ENCODE data around the gene TRPV3.

TRPV3 gene

DNA sequence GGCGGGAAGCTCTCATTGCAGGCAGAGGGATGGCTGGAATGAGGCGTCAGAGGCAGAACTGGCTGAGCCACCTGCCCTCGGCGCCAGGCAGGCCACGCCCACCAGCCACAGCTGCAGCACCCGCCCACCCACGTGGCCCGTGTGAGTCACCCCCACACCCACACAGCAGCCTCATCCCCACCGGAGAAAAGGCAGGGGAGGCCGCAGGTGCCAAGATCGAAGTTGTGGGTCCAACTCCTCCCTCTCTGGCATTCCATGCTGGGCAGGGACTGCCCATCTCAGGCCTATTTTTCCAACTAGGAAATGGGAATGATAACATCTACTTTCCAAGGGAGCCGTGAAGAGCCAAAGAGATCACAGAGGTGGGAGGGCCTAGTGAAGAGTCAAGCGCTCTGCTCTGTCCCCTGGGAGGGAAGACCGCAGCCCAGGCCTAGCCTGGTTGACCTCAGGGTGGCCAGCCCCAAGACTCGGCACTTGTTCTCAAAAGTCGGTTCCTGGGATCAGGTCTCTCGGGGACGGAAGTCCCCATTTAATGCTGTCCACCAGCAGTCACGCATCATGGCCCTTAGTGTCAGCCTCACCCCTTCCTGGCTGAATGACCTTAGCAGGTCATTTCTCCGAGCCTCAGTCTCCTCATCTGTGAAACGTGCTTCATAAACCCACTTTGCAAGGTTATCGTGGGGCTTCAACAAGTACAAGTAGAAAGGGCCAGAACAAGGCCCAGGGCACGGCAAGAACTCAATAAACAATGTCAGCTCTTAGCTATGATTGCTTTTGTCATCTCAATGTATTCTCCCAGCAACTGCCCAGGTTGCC lies at the start of gene TRPV3:
Gene TRPV3, minus strand, starts transcription at position 45 of the 816 bp plus-strand sequence. CDS start 2,962 bp downstream, outside the sequence.
- Mint-ChIP-seq H3K36me3 (no peaks in the 10 kb centered on the region), H3K4me3 (no peak within 1 kb of the TSS), H3K27me3 (no peaks in the 10 kb centered on the region), H3K27ac (no peak within 1 kb of the TSS), H3K9me3 (no peaks in the 10 kb centered on the region), H3K4me1 (peaks cover 8% of the 10 kb centered on the region)

DNA sequence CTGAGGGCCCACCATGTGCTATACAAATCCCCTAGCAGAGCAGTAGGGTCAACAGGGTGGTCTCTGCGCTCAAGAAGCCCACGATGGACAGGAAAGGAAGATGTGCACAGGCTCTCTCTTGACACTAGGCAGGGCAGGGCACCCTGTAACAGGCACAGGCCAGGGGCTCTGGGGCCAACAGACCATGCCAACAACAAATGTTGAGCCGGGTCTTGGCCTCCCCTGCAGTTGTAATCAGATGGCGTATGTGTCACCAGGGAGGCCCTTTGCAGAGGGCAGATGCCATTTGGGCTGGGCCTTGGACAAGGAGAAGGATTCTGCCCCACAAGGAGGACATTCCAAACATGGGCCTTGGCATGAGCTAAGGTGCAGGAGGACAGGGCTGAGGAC lies 46.3 kb upstream of the TRPV3 start:
- Mint-ChIP-seq H3K27me3 (no peaks in the 10 kb centered on the region), H3K9me3 (no peaks in the 10 kb centered on the region), H3K27ac (no peak overlapping the region), H3K4me1 (no peaks in the 10 kb centered on the region), H3K36me3 (peaks cover 6% of the 10 kb centered on the region), H3K4me3 (no peak overlapping the region)

DNA sequence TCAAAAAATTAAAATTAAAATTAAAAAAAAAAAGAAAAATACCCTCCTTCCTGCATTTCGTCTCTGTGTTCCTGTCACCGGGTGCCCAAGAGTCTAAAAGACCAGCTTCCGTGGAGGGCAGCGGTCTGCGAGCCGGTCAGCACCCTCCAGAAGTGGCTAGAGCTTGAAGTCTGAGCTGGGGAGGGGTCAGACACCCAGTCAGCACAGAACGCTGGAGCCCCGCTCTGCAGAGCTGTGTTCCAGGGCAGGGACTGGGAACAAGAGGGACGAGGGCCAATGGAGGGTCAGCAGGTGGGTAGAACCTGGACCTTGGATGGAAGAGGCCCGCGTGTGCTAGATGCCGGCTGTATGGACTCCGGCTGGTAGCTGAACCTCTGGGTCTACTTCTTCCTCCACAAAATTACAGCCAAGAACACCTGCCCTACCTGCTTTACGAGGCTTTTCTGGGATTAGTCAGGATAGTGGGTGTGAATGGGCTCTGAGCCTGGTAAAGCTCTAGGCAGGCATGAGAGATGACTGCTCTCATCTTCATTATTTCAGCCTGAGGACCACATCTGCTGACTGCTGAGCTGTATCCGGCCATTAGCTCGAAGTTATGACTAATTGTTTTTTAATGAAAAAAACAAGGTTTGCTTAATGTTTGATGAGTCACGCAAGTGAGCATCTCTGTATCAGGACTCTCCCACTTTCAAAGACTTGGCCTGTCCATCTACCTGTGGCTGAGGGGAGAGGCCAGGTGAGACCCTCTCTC lies 45.7 kb upstream of the TRPV3 start:
- Mint-ChIP-seq H3K4me3 (no peak overlapping the region), H3K9me3 (no peaks in the 10 kb centered on the region), H3K27me3 (no peaks in the 10 kb centered on the region), H3K36me3 (peaks cover 4% of the 10 kb centered on the region), H3K4me1 (no peaks in the 10 kb centered on the region), H3K27ac (no peak overlapping the region)

DNA sequence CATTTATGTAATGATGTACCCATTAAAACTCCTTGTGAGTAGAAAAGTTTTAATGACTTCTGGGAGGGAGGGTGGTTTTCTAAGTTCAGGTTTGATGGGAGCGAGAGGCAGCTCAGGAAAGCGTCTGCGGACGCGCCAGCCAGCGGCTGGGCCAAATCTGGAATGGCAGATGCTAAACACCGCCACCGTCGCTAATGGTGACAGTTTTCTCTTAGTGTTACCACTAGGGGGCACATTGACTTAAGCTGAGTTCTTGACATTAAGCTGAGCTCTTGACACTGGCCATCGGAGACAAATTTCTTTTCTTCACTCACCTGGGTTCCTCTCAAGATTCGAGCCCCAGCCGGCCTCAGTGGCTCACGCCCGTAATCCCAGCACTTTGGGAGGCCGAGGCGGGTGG lies 44.9 kb upstream of the TRPV3 start:
- Mint-ChIP-seq H3K4me3 (no peak overlapping the region), H3K27me3 (no peaks in the 10 kb centered on the region), H3K36me3 (peaks cover 3% of the 10 kb centered on the region), H3K4me1 (no peaks in the 10 kb centered on the region), H3K9me3 (no peaks in the 10 kb centered on the region), H3K27ac (no peak overlapping the region)

DNA sequence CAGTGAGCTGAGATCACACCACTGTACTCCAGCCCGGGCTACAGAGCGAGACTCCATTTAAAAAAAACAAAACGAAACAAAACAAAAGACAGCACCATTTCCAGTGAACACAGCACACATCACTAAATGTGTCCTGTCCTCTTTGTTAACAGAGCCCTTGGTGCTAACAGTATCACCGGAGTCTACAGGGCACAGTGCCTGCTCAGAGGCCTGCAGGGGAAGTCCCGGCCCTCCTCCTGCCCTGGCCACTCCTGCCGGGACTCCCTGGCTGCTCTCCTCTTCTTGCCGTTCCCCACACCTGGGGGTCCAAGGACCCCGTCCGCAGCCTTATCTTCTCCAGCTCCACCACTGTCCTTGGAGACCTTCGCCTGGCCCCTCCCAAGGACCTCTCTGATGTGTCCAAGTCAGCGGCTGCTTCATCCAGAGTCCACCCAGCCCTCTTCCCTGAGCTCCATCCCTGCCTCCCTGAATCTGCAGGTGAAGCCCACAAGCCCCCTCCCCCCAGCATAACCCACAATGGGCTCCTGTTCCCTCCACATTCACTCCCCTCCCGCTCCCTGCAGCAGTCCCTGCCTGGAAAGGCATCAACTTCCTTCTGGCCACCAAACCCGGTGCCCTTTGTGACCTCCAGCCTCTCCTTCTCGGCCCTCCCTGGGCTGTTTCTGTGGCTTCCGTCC lies 43.1 kb upstream of the TRPV3 start:
- Mint-ChIP-seq H3K36me3 (peaks cover 3% of the 10 kb centered on the region), H3K4me3 (no peak overlapping the region), H3K9me3 (no peaks in the 10 kb centered on the region), H3K27ac (no peak overlapping the region), H3K4me1 (no peaks in the 10 kb centered on the region), H3K27me3 (no peaks in the 10 kb centered on the region)

DNA sequence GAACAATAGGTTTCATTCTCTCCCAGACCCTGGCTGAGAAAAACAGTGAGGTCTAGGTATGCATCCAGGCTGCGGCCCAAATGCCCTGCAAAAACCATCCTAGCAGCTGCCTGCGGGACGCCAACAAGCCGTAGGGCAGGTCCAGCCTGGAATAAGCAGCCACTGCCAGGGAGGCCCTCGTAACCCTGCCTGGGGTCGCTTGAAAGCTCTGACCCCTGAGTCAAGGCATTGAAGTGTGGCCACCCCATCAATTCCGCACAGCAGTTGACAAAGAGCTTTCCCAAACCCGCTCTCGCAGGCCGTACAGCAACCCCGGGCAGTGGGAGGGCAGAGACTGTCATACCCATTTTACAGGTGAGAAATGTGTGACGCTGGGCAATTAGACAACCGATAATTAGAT lies 40.5 kb upstream of the TRPV3 start:
- Mint-ChIP-seq H3K27ac (no peak overlapping the region), H3K9me3 (no peaks in the 10 kb centered on the region), H3K4me1 (no peaks in the 10 kb centered on the region), H3K4me3 (no peak overlapping the region), H3K36me3 (no peaks in the 10 kb centered on the region), H3K27me3 (no peaks in the 10 kb centered on the region)

DNA sequence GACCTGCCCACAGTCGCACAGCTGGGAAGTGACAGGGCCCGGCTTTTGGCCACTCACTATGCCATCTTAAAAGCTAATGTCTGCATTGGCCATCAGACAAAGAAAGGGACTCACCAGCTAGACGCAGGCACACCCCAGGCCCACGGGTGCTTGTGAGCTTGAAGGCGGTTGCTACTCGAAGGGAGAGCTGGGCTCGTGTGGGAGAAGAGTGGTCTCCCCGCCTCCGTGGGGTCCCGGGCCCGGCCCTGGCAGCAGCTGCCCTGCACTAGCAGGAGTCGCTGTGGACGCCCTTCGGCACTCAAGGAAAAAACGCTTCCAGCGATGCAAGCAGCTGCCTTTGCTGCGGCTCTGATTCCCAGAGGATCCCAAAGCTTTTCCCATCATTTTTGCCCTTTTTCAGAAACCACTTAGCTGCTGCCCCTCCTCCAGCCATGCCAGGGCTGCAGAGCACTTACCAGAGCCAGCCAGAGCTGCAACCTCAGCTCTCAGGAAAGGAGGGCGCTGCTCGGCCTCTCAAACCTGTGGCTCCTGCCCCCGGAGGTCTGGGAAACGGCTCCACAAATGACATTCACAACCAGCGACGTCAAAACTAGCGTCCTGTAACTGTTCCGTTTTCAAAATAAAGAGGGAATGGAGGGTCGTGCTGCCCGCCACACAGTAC lies 39.3 kb upstream of the TRPV3 start:
- Mint-ChIP-seq H3K36me3 (no peaks in the 10 kb centered on the region), H3K4me3 (no peak overlapping the region), H3K27me3 (no peaks in the 10 kb centered on the region), H3K9me3 (no peaks in the 10 kb centered on the region), H3K4me1 (no peaks in the 10 kb centered on the region), H3K27ac (no peak overlapping the region)

DNA sequence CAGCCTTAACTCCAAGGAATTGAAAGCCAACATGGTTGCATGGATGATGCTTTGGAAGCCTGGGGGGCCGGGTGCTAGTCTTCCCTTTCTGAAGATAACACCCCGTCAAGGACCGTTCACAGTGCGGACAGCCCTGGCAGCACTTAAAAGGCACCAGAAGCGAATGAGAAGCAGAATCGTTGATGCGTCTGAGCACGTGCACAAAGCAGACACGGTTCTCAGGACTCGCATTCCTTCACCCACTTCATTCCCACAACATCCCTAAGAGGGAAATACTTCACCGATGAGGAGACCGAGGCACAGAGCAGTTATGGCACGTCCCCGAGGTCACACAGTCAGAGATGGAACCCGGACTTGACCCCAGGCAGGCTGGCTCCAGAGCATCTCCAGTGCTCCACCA lies 37.4 kb upstream of the TRPV3 start:
- Mint-ChIP-seq H3K36me3 (no peaks in the 10 kb centered on the region), H3K27ac (no peak overlapping the region)

DNA sequence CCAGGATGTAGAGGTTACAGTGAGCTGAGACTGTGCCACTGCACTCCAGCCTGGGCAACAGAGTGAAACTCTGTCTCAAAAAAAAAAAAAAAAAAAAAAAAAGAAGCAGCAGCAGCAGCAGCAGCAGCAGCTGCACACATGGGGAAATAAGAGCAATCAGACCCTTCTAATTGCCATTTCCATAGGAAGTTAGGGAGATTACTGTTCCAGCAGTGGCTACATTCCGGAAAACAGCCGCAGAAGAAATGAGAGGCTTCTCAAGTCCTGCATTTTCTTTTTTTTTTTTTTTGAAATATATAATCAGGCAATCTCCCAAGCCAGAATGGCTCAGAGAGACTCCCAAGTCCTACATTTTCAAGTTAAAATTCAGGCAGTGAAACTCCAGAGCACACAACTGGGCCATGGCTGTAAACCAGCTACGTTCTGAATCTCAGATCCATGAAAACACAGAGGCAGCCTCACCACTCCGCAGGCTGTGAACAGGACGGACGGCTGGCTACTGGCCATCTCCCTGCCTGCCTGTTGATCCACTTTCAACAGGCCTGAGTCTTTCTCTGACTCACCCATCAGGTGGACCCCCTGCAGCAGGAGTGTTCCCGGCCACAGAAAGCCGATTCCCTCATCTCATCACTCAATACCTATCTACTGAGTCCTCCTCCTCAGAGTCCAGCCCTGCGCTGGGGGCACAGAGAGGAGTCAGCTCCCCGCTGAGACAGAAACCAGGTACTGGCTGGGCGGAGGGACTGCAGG lies 36.6 kb upstream of the TRPV3 start:
- Mint-ChIP-seq H3K36me3 (no peaks in the 10 kb centered on the region), H3K4me3 (no peak overlapping the region), H3K27me3 (no peaks in the 10 kb centered on the region)

More for the DNA sequence above, 37.4 kb upstream of the TRPV3 start:
- Mint-ChIP-seq H3K4me3 (no peak overlapping the region), H3K4me1 (no peaks in the 10 kb centered on the region), H3K27me3 (no peaks in the 10 kb centered on the region), H3K9me3 (no peaks in the 10 kb centered on the region)

DNA sequence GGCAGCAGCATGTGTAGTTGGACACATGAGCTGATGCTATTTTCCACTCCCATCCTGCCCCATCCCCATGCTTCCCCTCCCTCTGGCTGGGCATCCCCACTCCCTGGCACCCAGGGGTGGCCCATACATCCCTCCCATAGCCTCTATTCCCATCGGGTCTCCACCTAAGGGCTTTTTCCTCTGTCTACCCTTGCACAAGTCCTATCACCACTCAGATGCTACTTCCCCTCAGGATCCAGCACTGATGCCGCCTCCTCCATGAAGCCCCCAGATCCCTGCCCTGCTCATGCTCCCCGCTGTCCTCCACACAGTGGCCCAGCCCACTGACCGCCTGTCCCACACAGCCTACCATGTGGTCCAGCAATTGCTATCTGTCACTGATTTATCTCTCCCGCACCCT lies 35.8 kb upstream of the TRPV3 start:
- Mint-ChIP-seq H3K27ac (peak overlapping the region; percentile 8), H3K36me3 (no peaks in the 10 kb centered on the region), H3K27me3 (no peaks in the 10 kb centered on the region), H3K9me3 (no peaks in the 10 kb centered on the region), H3K4me1 (no peaks in the 10 kb centered on the region), H3K4me3 (no peak overlapping the region)

More for the DNA sequence above, 36.6 kb upstream of the TRPV3 start:
- no peaks in the 10 kb centered on the region for H3K4me1 Mint-ChIP-seq
- H3K9me3 Mint-ChIP-seq, result no peaks in the 10 kb centered on the region
- H3K27ac Mint-ChIP-seq, result no peak overlapping the region

DNA sequence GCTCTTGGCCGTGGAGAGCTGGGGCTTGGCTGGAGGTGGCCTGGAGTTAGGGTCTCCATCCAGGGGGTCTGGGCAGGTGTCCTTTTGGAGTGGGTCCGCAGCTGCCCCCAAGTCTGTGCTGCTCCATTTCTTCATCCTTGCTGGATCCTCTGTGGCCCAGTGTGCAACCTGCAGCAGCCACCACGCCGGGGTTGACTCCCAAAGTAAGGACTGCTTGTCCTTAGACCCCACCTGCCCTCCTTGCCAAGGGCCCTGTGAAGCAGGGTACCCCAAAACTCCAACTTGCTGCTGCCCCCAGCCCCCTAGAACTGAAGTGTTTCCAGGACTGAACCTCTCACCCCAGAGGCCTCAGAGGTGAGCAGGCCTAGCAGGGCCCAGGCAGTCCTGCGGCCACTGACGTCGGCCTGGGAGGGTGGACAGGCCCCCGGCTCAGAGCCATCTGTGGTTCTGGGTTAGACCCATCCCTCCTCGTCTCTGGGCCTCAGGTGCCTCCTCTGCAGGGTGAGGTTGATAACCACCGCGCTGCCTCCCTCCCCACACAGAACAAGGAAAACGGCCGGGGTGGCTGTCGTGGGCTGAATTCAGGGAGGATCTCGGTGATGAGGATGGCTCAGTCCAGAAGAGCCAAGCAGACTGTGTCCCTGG lies 34.7 kb upstream of the TRPV3 start:
- no peaks in the 10 kb centered on the region for H3K4me1 Mint-ChIP-seq
- H3K9me3 Mint-ChIP-seq, result no peaks in the 10 kb centered on the region
- H3K36me3 Mint-ChIP-seq, result peaks cover 2% of the 10 kb centered on the region

DNA sequence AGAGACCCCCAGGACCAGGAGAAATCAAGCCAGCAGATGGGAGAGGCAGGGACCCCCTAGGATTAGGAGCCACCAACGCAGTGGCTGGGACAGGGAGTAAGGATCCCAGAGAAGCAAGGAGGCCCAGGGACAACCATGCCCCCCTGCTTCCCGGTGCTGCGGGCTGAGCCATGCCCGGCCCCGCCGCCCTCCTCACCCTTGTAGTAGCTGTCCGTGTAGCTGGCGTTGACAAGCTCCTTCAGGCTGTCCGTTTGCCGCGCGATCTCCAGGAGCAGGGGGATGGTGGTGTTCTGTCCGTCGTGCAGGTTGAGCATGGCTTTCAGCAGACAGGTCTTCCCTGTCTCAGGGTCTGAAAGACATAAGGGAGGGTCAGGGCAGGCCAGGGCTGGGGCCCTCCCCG lies 33.2 kb upstream of the TRPV3 start:
- H3K36me3 Mint-ChIP-seq, result peaks cover 2% of the 10 kb centered on the region
- no peak overlapping the region for H3K4me3 Mint-ChIP-seq
- H3K4me1 Mint-ChIP-seq, result no peaks in the 10 kb centered on the region
- H3K9me3 Mint-ChIP-seq, result no peaks in the 10 kb centered on the region
- no peaks in the 10 kb centered on the region for H3K27me3 Mint-ChIP-seq
- no peak overlapping the region for H3K27ac Mint-ChIP-seq

More for the DNA sequence above, 34.7 kb upstream of the TRPV3 start:
- Mint-ChIP-seq H3K27me3 (no peaks in the 10 kb centered on the region), H3K4me3 (no peak overlapping the region), H3K27ac (no peak overlapping the region)

DNA sequence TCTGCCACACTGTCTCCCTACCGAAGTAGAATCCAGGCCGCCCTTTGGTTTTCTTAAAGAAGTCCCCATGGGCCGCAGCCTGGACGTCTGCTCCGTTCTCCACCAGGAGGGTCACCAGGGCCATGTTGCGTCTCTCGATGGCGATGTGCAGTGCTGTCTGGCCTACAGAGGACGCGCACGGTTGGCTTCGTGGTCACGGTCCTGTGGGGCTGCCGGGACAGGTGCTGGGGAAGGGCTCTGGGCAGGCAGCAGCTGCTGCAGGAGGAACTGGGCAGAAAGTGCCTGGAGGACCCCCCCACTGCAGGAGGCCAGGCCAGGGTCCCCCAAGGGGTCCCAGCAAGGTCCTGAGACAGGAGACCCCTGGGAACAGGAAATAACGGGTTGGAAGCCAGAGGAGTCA lies 32.6 kb upstream of the TRPV3 start:
- Mint-ChIP-seq H3K4me3 (no peak overlapping the region), H3K4me1 (no peaks in the 10 kb centered on the region), H3K36me3 (peaks cover 2% of the 10 kb centered on the region), H3K27me3 (no peaks in the 10 kb centered on the region), H3K27ac (no peak overlapping the region), H3K9me3 (no peaks in the 10 kb centered on the region)

DNA sequence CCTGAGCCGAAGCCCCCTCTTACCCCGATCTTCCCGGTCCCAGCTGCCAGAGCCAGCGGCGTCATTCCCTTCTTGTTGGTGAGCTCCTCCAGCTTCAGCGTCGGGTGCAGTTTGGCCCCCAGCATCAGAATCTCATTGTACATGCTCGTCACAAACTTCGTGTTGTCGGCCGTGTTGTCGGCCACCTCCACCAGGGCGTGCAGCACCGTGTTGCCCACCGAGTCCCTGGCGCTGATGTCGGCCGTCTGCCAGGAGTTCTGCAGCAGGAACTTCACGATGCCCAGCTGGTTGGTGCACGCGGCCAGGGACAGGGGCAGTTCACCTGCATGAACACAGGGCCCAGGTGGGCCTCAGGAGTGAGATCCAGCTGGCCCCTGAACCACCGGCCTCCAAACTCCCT lies 32.2 kb upstream of the TRPV3 start:
- Mint-ChIP-seq H3K4me1 (no peaks in the 10 kb centered on the region), H3K9me3 (no peaks in the 10 kb centered on the region), H3K27me3 (no peaks in the 10 kb centered on the region), H3K36me3 (peaks cover 2% of the 10 kb centered on the region), H3K27ac (no peak overlapping the region), H3K4me3 (no peak overlapping the region)
